SIG-M5 (cell line): Measurements from ENCODE around the gene ARHGAP25.

Experiments used
- DNase-seq: peaks from one replicate; lab custom pipeline; 2025; lab: John Stamatoyannopoulos, UW

Gene ARHGAP25

GRCh38 chr2:68766376-68766845 is 31.8 kb downstream of the ARHGAP25 start:
- peak; percentile 95 for DNase-seq

GRCh38 chr2:68767031-68767961 is 32.7 kb downstream of the ARHGAP25 start:
- DNase-seq = no peak

GRCh38 chr2:68767996-68768395 is 33.4 kb downstream of the ARHGAP25 start:
- no peak for DNase-seq

GRCh38 chr2:68768461-68768860 is 33.9 kb downstream of the ARHGAP25 start:
- no peak for DNase-seq

GRCh38 chr2:68768951-68769350 is 34.3 kb downstream of the ARHGAP25 start:
- no peak for DNase-seq

GRCh38 chr2:68769586-68770270 is 35.1 kb downstream of the ARHGAP25 start:
- DNase-seq = no peak

- DNase-seq = no peak
Measured at GRCh38 chr2:68770271-68771111, 35.9 kb downstream of the ARHGAP25 start.

- DNase-seq = no peak
Measured at GRCh38 chr2:68771211-68771751, 36.7 kb downstream of the ARHGAP25 start.

GRCh38 chr2:68772109-68772508 is 37.5 kb downstream of the ARHGAP25 start:
- no peak for DNase-seq

GRCh38 chr2:68774569-68775271 is 40.1 kb downstream of the ARHGAP25 start:
- DNase-seq = no peak

GRCh38 chr2:68775272-68775842 is 40.7 kb downstream of the ARHGAP25 start:
- no peak for DNase-seq

- no peak for DNase-seq
Measured at GRCh38 chr2:68776124-68776523, 41.5 kb downstream of the ARHGAP25 start.

- no peak for DNase-seq
Measured at GRCh38 chr2:68779595-68779994, 45.0 kb downstream of the ARHGAP25 start.

- no peak for DNase-seq
Measured at GRCh38 chr2:68784188-68784587, 49.6 kb downstream of the ARHGAP25 start.

GRCh38 chr2:68784915-68785314 is 50.3 kb downstream of the ARHGAP25 start:
- DNase-seq = no peak

- DNase-seq = no peak
Measured at GRCh38 chr2:68787356-68787755, 52.7 kb downstream of the ARHGAP25 start.

GRCh38 chr2:68789603-68790002 is 55.0 kb downstream of the ARHGAP25 start:
- no peak for DNase-seq

GRCh38 chr2:68790600-68790999 is 56.0 kb downstream of the ARHGAP25 start:
- no peak for DNase-seq

GRCh38 chr2:68791914-68792313 is 57.3 kb downstream of the ARHGAP25 start:
- DNase-seq = no peak

- DNase-seq = no peak
Measured at GRCh38 chr2:68792751-68793150, 58.1 kb downstream of the ARHGAP25 start.
